CD14-positive monocyte (primary cell): ENCODE measurements around the gene LGALS16. TPM values are rescaled to one million over a fixed set of nuclear protein-coding genes. Genes with fewer than 3 reads are reported as not detected.
"Not testable (repeated sequence)": the region's sequence is repeated elsewhere in the genome, so short reads cannot be mapped to it uniquely, and the experiment has no call there.

Experiments
- DNase-seq, 3 donors: peaks; one replicate each; pipeline ENCODE4 v3.0.0-alpha.2; 2011 to 2022
- H2AFZ ChIP-seq: 2 replicates; pipeline ENCODE4 v1.6.0; 2012; ENCODE audit warnings: mild to moderate bottlenecking, low read depth, low read length, inconsistent platforms; ENCODE audit not compliant: insufficient read depth, poor library complexity, severe bottlenecking
- H3K27ac ChIP-seq, 2 donors: 1 replicate in 1 of 2; 2 replicates in 1 of 2; pipeline ENCODE4 v1.5.1; 2012 to 2013; ENCODE audit warnings: low read length in 2 of 2, control low read depth in 1 of 2, inconsistent platforms in 1 of 2, low read depth in 1 of 2, mild to moderate bottlenecking in 1 of 2
- H3K27me3 ChIP-seq, 2 donors: one replicate each; pipeline versions ENCODE4 v1.6.0 to v1.6.1; 2011 to 2013; ENCODE audit warnings: low read length in 2 of 2; ENCODE audit not compliant: control insufficient read depth in 2 of 2, insufficient read depth in 2 of 2
- H3K36me3 ChIP-seq, 2 donors: replicated peaks in 1 of 2; 1 replicate in 1 of 2; 2 replicates in 1 of 2; pipeline versions ENCODE4 v1.5.1 to v1.6.1; 2012 to 2013; ENCODE audit warnings: low read length in 2 of 2, control low read depth in 1 of 2, inconsistent platforms in 1 of 2, mild to moderate bottlenecking in 1 of 2; ENCODE audit not compliant: insufficient read depth in 2 of 2, control insufficient read depth in 1 of 2
- H3K4me1 ChIP-seq, 2 donors: 1 replicate in 1 of 2; 2 replicates in 1 of 2; pipeline versions ENCODE4 v1.5.1 to v1.6.1; 2012 to 2013; ENCODE audit warnings: low read length in 2 of 2, control low read depth in 1 of 2, inconsistent platforms in 1 of 2, mild to moderate bottlenecking in 1 of 2, moderate library complexity in 1 of 2; ENCODE audit not compliant: insufficient read depth in 2 of 2, control insufficient read depth in 1 of 2
- H3K4me2 ChIP-seq: replicated peaks from 2 replicates; pipeline ENCODE3; 2012; ENCODE audit warnings: low read length, moderate library complexity, mild to moderate bottlenecking; ENCODE audit not compliant: poor library complexity, severe bottlenecking; ENCODE audit errors: extremely low read depth
- H3K4me3 ChIP-seq, 3 experiments: fragments of 200-600 bp in 1 of 3; sonication (generic) in 1 of 3; replicated peaks in 1 of 3; 1 replicate in 2 of 3; 2 replicates in 1 of 3; pipeline ENCODE4 v1.5.1; 2011 to 2013; ENCODE audit warnings: low read length in 3 of 3, mild to moderate bottlenecking in 3 of 3, control low read depth in 2 of 3, low read depth in 2 of 3, inconsistent platforms in 1 of 3, moderate library complexity in 1 of 3
- H3K79me2 ChIP-seq: 2 replicates; pipeline ENCODE4 v1.6.0; 2012; ENCODE audit warnings: mild to moderate bottlenecking, control low read depth, inconsistent platforms, low read length, moderate library complexity; ENCODE audit not compliant: insufficient read depth
- H3K9ac ChIP-seq: 2 replicates; pipeline ENCODE4 v1.6.0; 2017; ENCODE audit warnings: low read length, mild to moderate bottlenecking; ENCODE audit not compliant: insufficient read depth, poor library complexity, severe bottlenecking
- H3K9me3 ChIP-seq, 2 donors: replicated peaks in 1 of 2; 1 replicate in 1 of 2; 2 replicates in 1 of 2; pipeline versions ENCODE4 v1.5.1 to v1.6.1; 2012 to 2013; ENCODE audit warnings: low read length in 2 of 2, control low read depth in 1 of 2; ENCODE audit not compliant: control insufficient read depth in 1 of 2, insufficient read depth in 1 of 2
- H4K20me1 ChIP-seq: 2 replicates; pipeline ENCODE4 v1.6.0; 2012; ENCODE audit warnings: mild to moderate bottlenecking, low read length, control low read depth, moderate library complexity; ENCODE audit not compliant: insufficient read depth
- H3K27ac Mint-ChIP-seq, 7 donors: one replicate each; pipeline ENCODE4 v1.8.0; 2020; ENCODE audit warnings: mild to moderate bottlenecking in 7 of 7, mixed read lengths in 7 of 7, moderate library complexity in 6 of 7, inconsistent platforms in 2 of 7
- H3K27me3 Mint-ChIP-seq, 3 donors: one replicate each; pipeline ENCODE4 v1.8.0; 2021 to 2022; ENCODE audit warnings: low read depth in 3 of 3, mild to moderate bottlenecking in 3 of 3, mixed read lengths in 3 of 3, moderate library complexity in 3 of 3, inconsistent platforms in 1 of 3
- H3K36me3 Mint-ChIP-seq, 2 donors: one replicate each; pipeline ENCODE4 v1.8.0; 2020; ENCODE audit warnings: mixed read lengths in 2 of 2, inconsistent platforms in 1 of 2, mild to moderate bottlenecking in 1 of 2
- H3K4me1 Mint-ChIP-seq: one replicate; pipeline ENCODE4 v1.8.0; 2020; ENCODE audit warnings: mild to moderate bottlenecking, mixed read lengths
- H3K4me3 Mint-ChIP-seq, 2 donors: one replicate each; pipeline ENCODE4 v1.8.0; 2020; ENCODE audit warnings: mild to moderate bottlenecking in 2 of 2, mixed read lengths in 2 of 2, moderate library complexity in 1 of 2
- H3K9me3 Mint-ChIP-seq, 7 donors: one replicate each; pipeline ENCODE4 v1.8.0; 2020 to 2022; ENCODE audit warnings: mixed read lengths in 7 of 7, mild to moderate bottlenecking in 6 of 7, moderate library complexity in 6 of 7, inconsistent platforms in 2 of 7
- CTCF ChIP-seq: fragments of 200-600 bp; IDR thresholded peaks from one replicate; pipeline ENCODE4 v1.8.0; 2022; ENCODE audit warnings: antibody characterized with exemption, mild to moderate bottlenecking
- WGBS: methylation state at CpG from one replicate; pipeline ENCODE4 v1.1.5; 2013; ENCODE audit warnings: missing lambda C conversion rate; ENCODE audit not compliant: insufficient coverage; 5-methylcytosine and 5-hydroxymethylcytosine counted together
- intact Hi-C, 2 donors: fragments of 100-400 bp; cut with micrococcal nuclease; formaldehyde crosslinking; loops; one replicate each; pipeline versions ENCODE4 v1.15.0 to v1.15.1; 2023
- polyA plus RNA-seq, 3 donors: library from polyadenylated mRNA; depleted of rRNA in 1 of 3; unstranded in 2 of 3; stranded (reverse) in 1 of 3; fragments of 300-500 nt in 2 of 3; fragments of >200 nt in 1 of 3; fragmentation: Illumina TruSeq in 2 of 3; gene quantifications; 1 replicate in 2 of 3; 2 replicates in 1 of 3; pipeline ENCODE4 v1.2.3, GENCODE V29; 2012 to 2021

Gene LGALS16
- polyA plus RNA-seq, 3 donors: not detected

GRCh38 chr19:39617745-39618144 is 38.0 kb upstream of the LGALS16 start:
- no peaks in the 10 kb centered on the region for H4K20me1 ChIP-seq
- H3K9me3 Mint-ChIP-seq: peaks cover 0 to 4% (median 3%) of the 10 kb centered on the region in 7 donors
- no peak overlapping the region for H2AFZ ChIP-seq
- no peak overlapping the region for H3K27ac Mint-ChIP-seq
- no peak overlapping the region for H3K27ac ChIP-seq
- intact Hi-C loops: no loop called here
- H3K4me3 Mint-ChIP-seq: no peak overlapping the region
- H3K36me3 Mint-ChIP-seq: no peaks in the 10 kb centered on the region
- H3K27me3 ChIP-seq: peaks cover 2% of the 10 kb centered on the region in 2 donors
- H3K9ac ChIP-seq: no peak overlapping the region
- no peak for DNase-seq
- no peaks in the 10 kb centered on the region for H3K4me1 Mint-ChIP-seq
- no peak for TF ChIP-seq CTCF
- no CpG with 5 or more reads among the region's 1 CpG for WGBS
- no peaks in the 10 kb centered on the region for H3K9me3 ChIP-seq
- H3K27me3 Mint-ChIP-seq: peaks cover 8 to 30% (median 20%) of the 10 kb centered on the region in 3 donors
- H3K4me1 ChIP-seq: no peaks in the 10 kb centered on the region
- no peaks in the 10 kb centered on the region for H3K36me3 ChIP-seq
- no peaks in the 10 kb centered on the region for H3K79me2 ChIP-seq
- H3K4me3 ChIP-seq: no peak overlapping the region
- no peak overlapping the region for H3K4me2 ChIP-seq

- no peak for DNase-seq
- no peaks in the 10 kb centered on the region for H3K79me2 ChIP-seq
- H3K36me3 Mint-ChIP-seq: no peaks in the 10 kb centered on the region
- peaks cover 0 to 4% of the 10 kb centered on the region in 2 donors for H3K27me3 ChIP-seq
- no peak overlapping the region for H3K4me3 Mint-ChIP-seq
- no peak overlapping the region for H3K27ac Mint-ChIP-seq
- 31% methylated on average over 2 of the region's 5 CpGs for WGBS
- H3K4me2 ChIP-seq: no peak overlapping the region
- H3K9me3 Mint-ChIP-seq: peaks cover 0 to 1% (median 0%) of the 10 kb centered on the region in 7 donors
- no peak overlapping the region for H3K27ac ChIP-seq
- intact Hi-C loops: no loop called here
- H3K4me3 ChIP-seq: no peak overlapping the region
- H2AFZ ChIP-seq: no peak overlapping the region
- no peaks in the 10 kb centered on the region for H3K4me1 ChIP-seq
- H3K27me3 Mint-ChIP-seq: peaks cover 7 to 29% (median 28%) of the 10 kb centered on the region in 3 donors
- H4K20me1 ChIP-seq: no peaks in the 10 kb centered on the region
- no peaks in the 10 kb centered on the region for H3K36me3 ChIP-seq
- H3K9ac ChIP-seq: no peak overlapping the region
- no peaks in the 10 kb centered on the region for H3K9me3 ChIP-seq
- H3K4me1 Mint-ChIP-seq: no peaks in the 10 kb centered on the region
- TF ChIP-seq CTCF: no peak
Observed at GRCh38 chr19:39623946-39624345, 31.8 kb upstream of the LGALS16 start.

- H3K27ac Mint-ChIP-seq, H3K9ac ChIP-seq, H3K4me1 Mint-ChIP-seq, H3K4me3 ChIP-seq, H3K79me2 ChIP-seq, H3K27me3 ChIP-seq, H3K4me1 ChIP-seq, DNase-seq, H3K36me3 ChIP-seq, H2AFZ ChIP-seq, H3K36me3 Mint-ChIP-seq, H3K27ac ChIP-seq, H3K9me3 ChIP-seq, H3K4me2 ChIP-seq, H3K9me3 Mint-ChIP-seq, H3K4me3 Mint-ChIP-seq, H4K20me1 ChIP-seq, intact Hi-C loops: not testable (repeated sequence)
- H3K27me3 Mint-ChIP-seq: peaks cover 0 to 12% (median 8%) of the 10 kb centered on the region in 3 donors
- no CpG with 5 or more reads among the region's 2 CpGs for whole genome bisulfite sequencing
Observed at GRCh38 chr19:39627631-39628030, 28.1 kb upstream of the LGALS16 start.
